Loucy (cell line): ENCODE data around the gene SDR39U1.

Experiments used
- H2AFZ ChIP-seq: fragments of 200-600 bp; sonication (generic); 2 replicates; pipeline ENCODE4 v1.6.0; 2016; ENCODE audit warnings: antibody characterized with exemption, mild to moderate bottlenecking, low read length, moderate library complexity
- H3F3A ChIP-seq: fragments of 200-600 bp; 2 replicates; pipeline ENCODE4 v1.6.0; 2016; ENCODE audit warnings: antibody characterized with exemption, low read depth, mild to moderate bottlenecking
- H3K27me3 ChIP-seq: fragments of 200-600 bp; sonication (generic); 2 replicates; pipeline ENCODE4 v1.6.1; 2014; ENCODE audit warnings: low read length, mild to moderate bottlenecking; ENCODE audit not compliant: insufficient read depth, poor library complexity, severe bottlenecking
- H3K36me3 ChIP-seq: fragments of 200-600 bp; sonication (generic); 2 replicates; pipeline ENCODE4 v1.6.1; 2016; ENCODE audit warnings: low read length; ENCODE audit not compliant: insufficient read depth
- H3K4me1 ChIP-seq: fragments of 200-600 bp; sonication (generic); 2 replicates; pipeline ENCODE4 v1.5.1; 2014; ENCODE audit warnings: low read length, mild to moderate bottlenecking; ENCODE audit not compliant: insufficient read depth, poor library complexity, severe bottlenecking
- H3K4me2 ChIP-seq: fragments of 200-600 bp; sonication (generic); 2 replicates; pipeline ENCODE4 v1.6.0; 2014; ENCODE audit warnings: antibody characterized with exemption, low read length, low read depth, mild to moderate bottlenecking; ENCODE audit not compliant: poor library complexity, severe bottlenecking
- H3K4me3 ChIP-seq: fragments of 200-600 bp; sonication (generic); 2 replicates; pipeline ENCODE4 v1.5.1; 2014; ENCODE audit warnings: low read length, mild to moderate bottlenecking, mixed read lengths; ENCODE audit not compliant: poor library complexity, severe bottlenecking
- H3K79me2 ChIP-seq: fragments of 200-600 bp; sonication (generic); 2 replicates; pipeline ENCODE4 v1.6.1; 2014; ENCODE audit warnings: low read length; ENCODE audit not compliant: insufficient read depth
- H3K9ac ChIP-seq: fragments of 200-600 bp; sonication (generic); 2 replicates; pipeline ENCODE4 v1.6.0; 2014; ENCODE audit warnings: mild to moderate bottlenecking, low read depth, low read length, moderate library complexity; ENCODE audit not compliant: poor library complexity, severe bottlenecking
- H3K9me2 ChIP-seq: fragments of 200-600 bp; sonication (generic); replicated peaks from 2 replicates; pipeline ENCODE4 v1.6.1; 2016; ENCODE audit warnings: low read depth, low read length, mixed read lengths
- H3K9me3 ChIP-seq: fragments of 200-600 bp; sonication (generic); 2 replicates; pipeline ENCODE4 v1.6.1; 2014; ENCODE audit warnings: mild to moderate bottlenecking, antibody characterized with exemption, low read length, low read depth; ENCODE audit not compliant: insufficient read depth
- H4K20me1 ChIP-seq: fragments of 200-600 bp; sonication (generic); 2 replicates; pipeline ENCODE4 v1.6.0; 2014; ENCODE audit warnings: antibody characterized with exemption, low read length, mild to moderate bottlenecking; ENCODE audit not compliant: insufficient read depth, poor library complexity, severe bottlenecking
- EZH2phosphoT487 ChIP-seq: fragments of 200-600 bp; IDR thresholded peaks from 2 replicates; pipeline ENCODE4 v1.6.1; 2018; ENCODE audit warnings: antibody characterized with exemption, mild to moderate bottlenecking, moderate library complexity, borderline replicate concordance
- TF ChIP-seq, protein P1 (sequence below): fragments of 200-600 bp; sonication (generic); conservative IDR thresholded peaks from 2 replicates; pipeline ENCODE4 v1.5.1; 2014; ENCODE audit warnings: mild to moderate bottlenecking, antibody characterized with exemption, low read length

SDR39U1 gene

DNA sequence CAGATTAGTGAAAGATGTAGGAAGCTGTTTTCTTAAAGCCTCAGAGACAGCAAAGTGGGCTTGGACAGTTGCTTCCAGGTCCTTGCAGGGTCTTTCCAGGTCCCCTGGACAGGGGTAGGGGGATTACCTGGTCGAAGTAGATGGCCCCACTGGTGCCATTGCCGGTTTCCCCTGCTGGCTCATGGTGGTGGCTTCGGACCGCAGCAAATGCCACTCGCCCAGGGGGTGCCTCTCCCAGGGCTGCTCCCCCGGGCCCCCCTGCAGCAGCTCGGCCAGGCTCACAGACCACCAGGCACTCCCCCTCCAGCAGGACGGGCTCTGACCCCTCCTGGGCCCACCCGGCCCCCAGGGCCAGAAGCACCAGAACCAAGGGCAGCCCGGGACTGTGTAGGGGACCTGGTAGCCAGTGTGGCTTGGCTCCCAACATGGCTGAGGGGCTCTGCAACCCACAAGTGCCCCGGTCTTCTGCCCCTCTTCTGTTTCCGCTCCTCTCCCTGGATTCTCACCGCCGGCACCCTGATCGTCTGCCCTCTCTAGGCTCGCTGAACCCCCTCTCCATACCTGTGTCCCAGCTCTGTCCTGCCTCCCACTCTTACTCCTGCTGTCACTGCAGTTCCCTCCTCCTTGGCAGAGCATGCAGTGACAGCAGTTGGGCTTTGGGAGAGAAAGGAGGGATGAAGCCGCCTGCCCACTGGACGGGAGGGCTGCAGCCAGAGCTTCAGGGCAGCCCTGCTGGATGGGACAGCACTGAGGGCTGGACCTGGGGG lies 13.8 kb downstream of the SDR39U1 start:
- H4K20me1 ChIP-seq = peaks cover 27% of the 10 kb centered on the region
- no peaks in the 10 kb centered on the region for H3K9me2 ChIP-seq
- TF ChIP-seq, protein P1, sequence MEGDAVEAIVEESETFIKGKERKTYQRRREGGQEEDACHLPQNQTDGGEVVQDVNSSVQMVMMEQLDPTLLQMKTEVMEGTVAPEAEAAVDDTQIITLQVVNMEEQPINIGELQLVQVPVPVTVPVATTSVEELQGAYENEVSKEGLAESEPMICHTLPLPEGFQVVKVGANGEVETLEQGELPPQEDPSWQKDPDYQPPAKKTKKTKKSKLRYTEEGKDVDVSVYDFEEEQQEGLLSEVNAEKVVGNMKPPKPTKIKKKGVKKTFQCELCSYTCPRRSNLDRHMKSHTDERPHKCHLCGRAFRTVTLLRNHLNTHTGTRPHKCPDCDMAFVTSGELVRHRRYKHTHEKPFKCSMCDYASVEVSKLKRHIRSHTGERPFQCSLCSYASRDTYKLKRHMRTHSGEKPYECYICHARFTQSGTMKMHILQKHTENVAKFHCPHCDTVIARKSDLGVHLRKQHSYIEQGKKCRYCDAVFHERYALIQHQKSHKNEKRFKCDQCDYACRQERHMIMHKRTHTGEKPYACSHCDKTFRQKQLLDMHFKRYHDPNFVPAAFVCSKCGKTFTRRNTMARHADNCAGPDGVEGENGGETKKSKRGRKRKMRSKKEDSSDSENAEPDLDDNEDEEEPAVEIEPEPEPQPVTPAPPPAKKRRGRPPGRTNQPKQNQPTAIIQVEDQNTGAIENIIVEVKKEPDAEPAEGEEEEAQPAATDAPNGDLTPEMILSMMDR = no peak
- TF ChIP-seq EZH2phosphoT487 = no peak
- no peaks in the 10 kb centered on the region for H3K27me3 ChIP-seq
- H3F3A ChIP-seq = no peaks in the 10 kb centered on the region
- peak overlapping the region; percentile 92 for H3K9ac ChIP-seq
- peaks cover 49% of the 10 kb centered on the region for H3K4me1 ChIP-seq
- peak overlapping the region; percentile 87 for H3K4me2 ChIP-seq
- H3K79me2 ChIP-seq = peaks cover 33% of the 10 kb centered on the region
- peak overlapping the region; percentile 92 for H3K4me3 ChIP-seq
- H3K36me3 ChIP-seq = peaks cover 6% of the 10 kb centered on the region; the same call in 1 of the 2 replicates
- H2AFZ ChIP-seq = no peak overlapping the region
- H3K9me3 ChIP-seq = no peaks in the 10 kb centered on the region

DNA sequence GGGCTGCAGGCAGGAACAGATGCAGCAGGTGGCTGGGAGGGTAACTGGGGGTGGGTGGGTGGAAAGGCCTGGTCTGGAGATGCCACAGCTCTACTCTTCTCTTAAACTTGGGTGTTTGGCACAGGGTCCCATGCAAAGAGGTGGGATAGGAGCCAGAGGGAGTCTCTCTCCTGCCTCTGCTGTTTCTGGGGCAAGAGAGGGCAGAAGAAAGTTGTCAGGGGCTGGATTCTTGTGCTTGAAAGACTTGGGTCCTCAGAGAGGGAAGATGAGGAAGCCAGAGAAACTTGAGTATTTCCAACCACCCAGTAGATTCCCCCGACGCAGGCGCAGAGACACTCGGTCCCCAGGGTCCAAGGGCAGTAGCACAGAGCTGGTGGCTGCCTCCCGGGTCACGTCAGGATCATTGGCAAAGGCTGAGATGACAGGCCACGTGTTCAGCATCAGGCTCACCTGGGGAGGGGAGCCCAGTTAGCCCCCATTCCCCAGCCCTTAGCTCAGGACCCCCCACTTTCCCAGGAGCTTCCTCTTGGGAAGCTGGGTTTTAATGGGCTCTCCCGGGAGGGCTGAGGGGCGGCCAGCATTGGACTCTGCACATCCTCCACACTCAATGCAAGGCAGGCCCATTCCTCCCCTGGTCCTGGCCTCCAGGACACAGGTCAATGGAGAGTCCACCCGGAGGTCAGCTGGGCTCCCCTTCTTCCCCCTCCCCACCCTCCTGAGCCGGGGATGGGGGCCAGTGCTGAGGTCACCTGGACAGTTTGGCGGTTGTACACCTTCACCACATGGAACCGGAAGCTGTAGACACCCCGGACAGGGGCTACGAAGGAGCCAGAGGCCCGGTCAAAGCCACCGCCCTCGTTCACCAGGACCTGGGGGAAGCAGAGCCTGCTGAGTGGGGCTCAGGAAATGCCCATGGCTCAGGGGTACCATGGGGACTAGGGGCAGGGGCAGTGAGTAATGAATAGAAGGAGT lies 14.8 kb downstream of the SDR39U1 start:
- H3K9me2 ChIP-seq = no peaks in the 10 kb centered on the region
- H3K36me3 ChIP-seq = peaks cover 1% of the 10 kb centered on the region; the same call in 1 of the 2 replicates
- H2AFZ ChIP-seq = no peak overlapping the region
- H3K4me3 ChIP-seq = no peak overlapping the region
- H3K27me3 ChIP-seq = no peaks in the 10 kb centered on the region
- peaks cover 30% of the 10 kb centered on the region for H3K79me2 ChIP-seq
- H3F3A ChIP-seq = no peaks in the 10 kb centered on the region
- no peak overlapping the region for H3K4me2 ChIP-seq
- TF ChIP-seq, protein P1 = no peak
- no peak for TF ChIP-seq EZH2phosphoT487
- H3K9me3 ChIP-seq = no peaks in the 10 kb centered on the region
- H3K4me1 ChIP-seq = peaks cover 59% of the 10 kb centered on the region
- H4K20me1 ChIP-seq = peaks cover 26% of the 10 kb centered on the region
- peak overlapping the region; percentile 18 for H3K9ac ChIP-seq

DNA sequence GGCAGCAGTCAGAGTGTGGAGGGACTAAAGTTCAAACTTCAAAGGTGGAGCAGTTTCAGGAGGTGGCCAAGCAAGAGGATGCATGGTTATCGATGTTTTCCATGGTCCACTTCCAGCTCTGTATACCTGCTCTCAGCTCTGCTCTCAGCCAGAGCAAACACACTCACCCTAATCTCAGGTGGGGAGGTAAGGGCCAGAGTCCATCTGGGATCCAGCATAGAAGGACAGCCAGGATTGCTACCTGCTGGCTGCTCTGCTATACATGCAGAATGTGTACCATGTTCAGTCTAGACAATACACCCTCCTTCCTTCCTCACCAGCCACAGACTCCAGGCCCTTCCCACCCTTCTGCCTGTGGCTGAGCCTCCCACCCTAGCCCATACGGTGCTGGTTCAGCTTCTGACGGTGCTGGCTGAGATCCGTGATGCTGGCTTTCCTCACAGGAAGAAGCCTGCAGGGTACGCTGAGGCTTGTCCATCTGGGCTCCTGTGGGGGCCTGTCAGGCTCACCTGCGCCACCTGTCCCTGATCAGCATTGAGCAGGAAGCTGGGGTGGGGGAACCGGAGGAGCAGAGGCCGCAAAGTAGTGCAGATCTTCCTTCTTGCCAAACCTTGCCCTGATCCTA lies 15.6 kb downstream of the SDR39U1 start:
- Histone ChIP-seq H3K9me2 (no peaks in the 10 kb centered on the region), H3K27me3 (no peaks in the 10 kb centered on the region), H3K4me3 (no peak overlapping the region), H3K4me2 (no peak overlapping the region), H3K9ac (no peak overlapping the region), H4K20me1 (peaks cover 18% of the 10 kb centered on the region), H3K4me1 (peaks cover 60% of the 10 kb centered on the region), H3F3A (no peaks in the 10 kb centered on the region), H2AFZ (no peak overlapping the region), H3K36me3 (no peaks in the 10 kb centered on the region), H3K9me3 (no peaks in the 10 kb centered on the region), H3K79me2 (peaks cover 22% of the 10 kb centered on the region)
- TF ChIP-seq EZH2phosphoT487 = no peak
- TF ChIP-seq, protein P1 = no peak
